ENCODE data around the gene TLNRD1.

DNA sequence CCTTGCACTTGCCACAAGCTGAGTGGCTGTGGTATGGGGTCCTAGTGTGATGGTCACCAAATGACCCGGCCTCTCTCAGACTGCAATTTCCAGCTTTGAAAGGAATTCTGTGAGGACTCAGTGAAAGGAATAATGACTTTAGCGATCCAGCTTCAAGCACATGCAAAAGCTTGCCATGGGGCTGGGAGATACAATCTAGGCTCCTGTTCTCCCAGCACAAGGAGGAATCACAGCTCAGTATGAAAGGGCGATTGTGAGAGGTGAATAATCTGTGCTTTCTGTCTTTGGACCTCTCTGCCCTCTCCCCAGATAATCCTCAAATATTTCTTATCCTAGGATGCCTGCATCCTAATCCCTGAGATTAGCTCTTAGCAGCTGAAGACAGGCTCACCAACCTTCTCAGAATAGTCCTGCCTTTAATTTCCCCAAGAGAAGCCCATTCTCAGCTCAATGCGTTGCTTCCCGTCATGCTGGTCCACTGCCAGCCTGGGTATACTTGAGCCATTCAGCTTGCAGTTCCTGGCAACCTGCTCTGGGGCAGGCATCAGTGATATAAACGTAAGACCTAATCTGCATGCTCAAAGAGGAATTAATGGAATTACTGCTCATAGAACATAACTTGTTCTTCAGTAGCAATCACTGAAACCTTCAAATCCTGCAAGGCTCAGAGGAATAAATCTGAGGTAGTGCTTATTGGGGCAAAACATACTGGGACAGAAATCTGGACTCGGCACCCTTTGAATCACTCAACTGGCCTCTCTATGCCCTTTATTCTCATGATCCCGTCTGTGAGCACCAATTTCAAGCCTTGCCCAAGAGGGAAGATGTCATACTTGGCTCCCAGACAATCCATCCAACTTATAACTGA lies 15.1 kb downstream of the TLNRD1 start:
- TF ChIP-seq, protein P1, sequence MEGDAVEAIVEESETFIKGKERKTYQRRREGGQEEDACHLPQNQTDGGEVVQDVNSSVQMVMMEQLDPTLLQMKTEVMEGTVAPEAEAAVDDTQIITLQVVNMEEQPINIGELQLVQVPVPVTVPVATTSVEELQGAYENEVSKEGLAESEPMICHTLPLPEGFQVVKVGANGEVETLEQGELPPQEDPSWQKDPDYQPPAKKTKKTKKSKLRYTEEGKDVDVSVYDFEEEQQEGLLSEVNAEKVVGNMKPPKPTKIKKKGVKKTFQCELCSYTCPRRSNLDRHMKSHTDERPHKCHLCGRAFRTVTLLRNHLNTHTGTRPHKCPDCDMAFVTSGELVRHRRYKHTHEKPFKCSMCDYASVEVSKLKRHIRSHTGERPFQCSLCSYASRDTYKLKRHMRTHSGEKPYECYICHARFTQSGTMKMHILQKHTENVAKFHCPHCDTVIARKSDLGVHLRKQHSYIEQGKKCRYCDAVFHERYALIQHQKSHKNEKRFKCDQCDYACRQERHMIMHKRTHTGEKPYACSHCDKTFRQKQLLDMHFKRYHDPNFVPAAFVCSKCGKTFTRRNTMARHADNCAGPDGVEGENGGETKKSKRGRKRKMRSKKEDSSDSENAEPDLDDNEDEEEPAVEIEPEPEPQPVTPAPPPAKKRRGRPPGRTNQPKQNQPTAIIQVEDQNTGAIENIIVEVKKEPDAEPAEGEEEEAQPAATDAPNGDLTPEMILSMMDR (IDR thresholded peaks at IDR 0.05), result no peak
- TF ChIP-seq POLR2A (IDR thresholded peaks at IDR 0.05), result no peak
